Retina (tissue), 1 donor: ENCODE results near the gene MDM1.

ENCODE experiments used
- DNase-seq: peaks from one replicate; pipeline ENCODE4 v3.0.0-alpha.2; 2016

The MDM1 gene

GRCh38 chr12:68354977-68355541, 22.9 kb upstream of the MDM1 start:
- no peak for DNase-seq

- DNase-seq = no peak
Measured at GRCh38 chr12:68352067-68352466, 19.9 kb upstream of the MDM1 start.

- no peak for DNase-seq
Measured at GRCh38 chr12:68350753-68351152, 18.6 kb upstream of the MDM1 start.

GRCh38 chr12:68349921-68350606, 17.9 kb upstream of the MDM1 start:
- DNase-seq = peak; percentile 34

GRCh38 chr12:68349220-68349621, 17.1 kb upstream of the MDM1 start:
- peak; percentile 23 for DNase-seq

- DNase-seq = no peak
Measured at GRCh38 chr12:68348419-68348818, 16.3 kb upstream of the MDM1 start.

- DNase-seq = no peak
Measured at GRCh38 chr12:68345763-68346162, 13.6 kb upstream of the MDM1 start.

- DNase-seq = no peak
Measured at GRCh38 chr12:68344126-68344525, 12.0 kb upstream of the MDM1 start.

- no peak for DNase-seq
Measured at GRCh38 chr12:68342966-68343365, 10.8 kb upstream of the MDM1 start.

- DNase-seq = no peak
Measured at GRCh38 chr12:68341822-68342221, 9.7 kb upstream of the MDM1 start.

GRCh38 chr12:68340404-68341270, 8.5 kb upstream of the MDM1 start:
- no peak for DNase-seq

- no peak for DNase-seq
Measured at GRCh38 chr12:68336889-68337303, 4.7 kb upstream of the MDM1 start.

GRCh38 chr12:68335462-68335861, 3.3 kb upstream of the MDM1 start:
- no peak for DNase-seq

- DNase-seq = no peak
Measured at GRCh38 chr12:68334132-68334531, 2.0 kb upstream of the MDM1 start.

- no peak for DNase-seq
Measured at GRCh38 chr12:68332728-68333630, 817 bp upstream of the MDM1 start.

- DNase-seq = no peak
Measured at GRCh38 chr12:68331500-68331868, 678 bp downstream of the MDM1 start.

GRCh38 chr12:68327896-68328295, 4.3 kb downstream of the MDM1 start:
- DNase-seq = no peak

- no peak for DNase-seq
Measured at GRCh38 chr12:68326716-68327115, 5.4 kb downstream of the MDM1 start.

GRCh38 chr12:68325966-68326365, 6.2 kb downstream of the MDM1 start:
- DNase-seq = no peak

GRCh38 chr12:68324531-68324930, 7.6 kb downstream of the MDM1 start:
- DNase-seq = no peak

GRCh38 chr12:68321140-68321539, 11.0 kb downstream of the MDM1 start:
- DNase-seq = no peak

GRCh38 chr12:68319988-68320623, 12.1 kb downstream of the MDM1 start:
- DNase-seq = no peak
